GM18873 (cell line): ENCODE data around the gene HCAR2.
"Not testable (repeated sequence)": the region's sequence is repeated elsewhere in the genome, so short reads cannot be mapped to it uniquely, and the experiment has no call there.

Experiments used
- ATAC-seq: cut with Tn5 transposase; IDR thresholded peaks from one replicate; pipeline ENCODE4 v1.9.1; 2021; ENCODE audit warnings: mild to moderate bottlenecking, moderate library complexity, moderate number of reproducible peaks; ENCODE audit not compliant: unreplicated experiment, low FRiP score

The HCAR2 gene

DNA sequence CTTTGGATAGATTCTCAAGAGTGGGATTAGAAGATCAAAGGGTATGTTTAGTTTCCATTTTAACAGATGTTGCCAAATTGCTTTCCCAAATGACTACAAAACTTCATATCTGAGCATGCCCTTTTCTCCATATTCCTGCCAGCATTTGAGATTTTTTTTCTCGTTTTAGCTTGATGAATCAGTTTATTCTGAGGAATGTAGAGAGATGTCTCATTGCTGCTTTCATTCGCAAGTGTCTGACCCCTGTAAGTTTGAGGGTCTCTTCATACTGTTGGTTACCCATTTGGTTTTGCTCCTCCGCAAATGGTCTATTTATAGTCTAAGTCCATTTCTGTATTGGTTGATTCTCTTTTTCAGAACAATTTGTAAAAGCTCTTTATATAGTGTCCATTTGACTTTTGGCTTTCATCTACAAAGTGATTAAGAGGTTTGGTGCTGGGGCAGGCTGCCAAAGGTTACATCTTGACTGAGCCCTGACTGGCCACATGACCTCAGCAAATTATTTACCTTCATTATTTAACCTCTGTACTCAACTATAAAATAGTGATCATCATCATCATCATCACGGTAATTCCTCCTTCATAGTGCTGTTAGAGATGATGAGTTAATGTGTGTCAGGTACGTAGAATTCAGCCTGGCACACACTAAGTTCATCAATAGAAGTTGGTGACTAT, 33.6 kb downstream of the HCAR2 start:
- ATAC-seq, result no peak

DNA sequence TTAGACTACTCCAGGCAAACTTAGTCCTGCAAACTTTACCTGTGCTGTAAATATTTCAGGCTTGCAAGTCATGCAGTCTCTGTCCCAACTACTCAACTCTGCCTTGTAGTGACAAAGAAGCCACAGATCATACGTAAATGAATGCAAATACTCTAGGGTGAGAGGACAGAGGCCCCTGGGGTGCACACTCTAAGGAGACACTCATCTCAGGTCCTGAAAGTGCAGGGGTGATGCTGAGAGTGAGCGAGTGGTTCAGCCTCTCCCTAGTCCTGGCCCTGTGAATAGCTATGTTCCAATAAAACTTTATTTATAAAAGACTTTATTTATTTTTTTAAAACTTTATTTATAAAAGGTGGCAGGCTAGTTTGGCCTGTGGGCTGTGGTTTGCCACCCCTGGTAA, 34.9 kb downstream of the HCAR2 start:
- no peak for ATAC-seq

DNA sequence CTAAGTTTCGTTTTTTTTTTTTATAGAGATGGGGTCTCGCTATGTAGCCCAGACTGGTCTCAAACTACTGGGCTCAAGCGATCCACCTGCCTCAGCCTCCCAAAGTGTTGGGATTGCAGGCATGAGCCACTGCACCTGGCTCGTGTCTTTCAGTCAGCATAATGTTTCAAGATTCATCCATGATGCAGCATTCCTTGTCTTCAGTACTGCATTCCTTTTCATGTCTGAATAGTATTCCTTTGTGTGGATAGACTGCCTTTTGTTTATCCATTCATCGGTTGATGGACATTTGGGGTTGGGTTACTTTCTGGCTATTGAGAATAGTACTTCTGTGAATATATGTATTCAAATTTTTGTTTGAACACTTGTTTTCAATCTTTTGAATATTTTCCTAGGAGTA, 37.4 kb downstream of the HCAR2 start:
- ATAC-seq, result no peak

DNA sequence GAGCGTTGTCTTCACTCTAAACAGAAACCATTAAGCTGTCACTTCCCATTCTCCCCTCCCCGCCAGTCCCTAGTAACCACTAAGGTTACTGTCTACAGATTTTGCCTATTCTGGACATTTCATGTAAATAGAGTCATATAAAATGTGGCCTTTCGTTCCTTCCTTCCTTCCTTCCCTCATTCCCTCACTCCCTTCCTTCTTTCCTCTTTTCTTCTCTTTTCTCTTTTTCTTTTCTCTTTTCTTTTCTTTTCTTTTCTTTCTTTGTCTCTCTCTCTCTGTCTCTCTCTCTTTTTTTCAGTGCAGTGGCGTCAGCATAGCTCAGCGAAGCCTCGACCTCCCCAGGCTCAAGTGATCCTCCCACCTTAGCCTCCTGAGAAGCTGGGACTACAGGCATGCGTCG, 37.8 kb downstream of the HCAR2 start:
- ATAC-seq, result no peak

DNA sequence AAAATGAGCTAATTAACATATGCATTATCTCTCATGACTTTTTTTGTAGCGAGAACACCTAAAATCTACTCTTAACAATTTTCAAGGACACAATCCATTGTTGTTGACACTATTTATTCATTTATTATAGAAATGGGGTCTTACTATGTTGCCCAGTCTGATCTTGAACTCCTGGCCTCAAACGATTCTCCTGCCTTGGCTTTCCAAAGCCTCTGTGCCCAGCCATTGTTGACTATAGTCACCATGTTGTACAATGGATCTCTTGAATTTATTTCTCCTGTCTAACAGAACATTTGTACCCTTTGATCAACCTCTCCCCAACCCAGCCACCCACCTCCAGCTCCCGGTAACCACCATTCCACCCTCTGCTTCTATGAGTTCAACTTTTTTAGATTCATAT, 41.2 kb downstream of the HCAR2 start:
- no peak for ATAC-seq

DNA sequence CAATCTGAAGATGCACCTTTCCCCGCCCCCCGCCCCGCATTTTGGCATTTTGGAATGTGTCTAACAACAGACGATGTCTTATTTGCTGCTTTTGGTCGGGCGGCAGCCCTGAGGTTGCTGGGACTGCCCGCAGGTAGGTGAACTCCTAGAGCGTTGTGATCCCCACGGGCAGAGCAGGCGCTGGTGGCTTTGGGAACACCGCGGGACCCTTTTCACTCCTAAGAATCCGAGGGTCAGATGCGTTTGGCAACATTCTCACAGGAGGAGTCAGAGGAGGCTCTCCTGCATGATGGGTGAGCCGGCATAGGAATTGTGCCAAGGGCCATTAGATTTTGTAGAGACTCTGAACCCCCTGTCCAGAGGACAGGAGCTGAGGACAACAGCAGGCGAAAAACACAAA, 41.9 kb downstream of the HCAR2 start:
- no peak for ATAC-seq

DNA sequence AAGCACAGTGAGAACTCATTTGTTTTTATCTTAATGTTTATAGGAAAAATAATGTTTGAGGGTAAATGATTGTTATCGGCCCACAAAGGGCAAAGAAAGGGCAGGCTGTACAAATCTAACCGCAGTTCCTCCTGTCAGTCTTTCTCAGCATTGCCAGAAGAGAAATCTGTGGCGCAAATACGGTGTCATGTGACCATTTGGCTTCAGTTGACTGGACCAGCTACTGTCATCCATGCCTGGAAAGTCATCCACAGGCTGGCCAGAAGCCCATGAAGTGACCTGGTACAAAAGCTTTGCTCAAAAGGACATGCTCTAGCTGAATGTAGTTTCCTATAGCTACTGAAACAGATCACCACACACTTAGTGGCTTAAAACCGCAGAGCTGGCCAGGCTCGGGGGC, 43.6 kb downstream of the HCAR2 start:
- ATAC-seq, result no peak

DNA sequence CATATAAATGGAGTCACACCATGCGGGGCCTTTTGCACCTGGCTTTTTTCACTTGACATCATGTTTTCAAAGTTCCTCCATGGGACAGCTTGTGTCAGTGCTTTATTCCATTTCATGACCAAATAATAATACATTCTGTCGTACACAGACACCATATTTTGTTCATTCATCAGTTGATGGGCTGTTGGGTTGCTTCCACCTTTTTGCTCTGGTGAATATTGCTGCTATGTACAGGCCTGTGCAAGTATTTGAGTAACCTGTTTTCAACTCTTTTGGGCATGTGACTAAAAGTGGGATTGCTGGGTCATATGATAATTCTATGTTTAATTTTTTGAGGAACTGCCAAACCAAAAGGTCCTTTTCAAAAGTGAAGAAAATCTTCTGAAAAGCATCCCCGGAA, 46.9 kb downstream of the HCAR2 start:
- ATAC-seq, result no peak

DNA sequence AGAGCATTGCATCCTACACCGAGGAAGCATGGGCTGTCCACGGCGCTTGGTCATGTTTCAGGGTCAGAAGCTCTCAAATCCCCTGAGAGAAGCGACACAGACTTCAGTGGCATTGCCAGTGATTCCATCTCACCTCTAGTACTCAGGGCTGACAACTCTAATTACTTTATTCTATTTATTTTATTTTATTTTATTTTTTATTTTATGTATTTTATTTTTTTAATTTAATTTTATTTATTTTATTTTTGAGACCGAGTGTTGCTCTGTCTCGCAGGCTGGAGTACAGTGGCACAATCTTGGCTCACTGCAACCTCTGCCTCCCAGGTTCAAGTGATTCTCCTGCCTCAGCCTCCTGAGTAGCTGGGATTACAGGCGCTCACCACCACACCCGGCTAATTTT, 49.9 kb downstream of the HCAR2 start:
- not testable (repeated sequence) for ATAC-seq

DNA sequence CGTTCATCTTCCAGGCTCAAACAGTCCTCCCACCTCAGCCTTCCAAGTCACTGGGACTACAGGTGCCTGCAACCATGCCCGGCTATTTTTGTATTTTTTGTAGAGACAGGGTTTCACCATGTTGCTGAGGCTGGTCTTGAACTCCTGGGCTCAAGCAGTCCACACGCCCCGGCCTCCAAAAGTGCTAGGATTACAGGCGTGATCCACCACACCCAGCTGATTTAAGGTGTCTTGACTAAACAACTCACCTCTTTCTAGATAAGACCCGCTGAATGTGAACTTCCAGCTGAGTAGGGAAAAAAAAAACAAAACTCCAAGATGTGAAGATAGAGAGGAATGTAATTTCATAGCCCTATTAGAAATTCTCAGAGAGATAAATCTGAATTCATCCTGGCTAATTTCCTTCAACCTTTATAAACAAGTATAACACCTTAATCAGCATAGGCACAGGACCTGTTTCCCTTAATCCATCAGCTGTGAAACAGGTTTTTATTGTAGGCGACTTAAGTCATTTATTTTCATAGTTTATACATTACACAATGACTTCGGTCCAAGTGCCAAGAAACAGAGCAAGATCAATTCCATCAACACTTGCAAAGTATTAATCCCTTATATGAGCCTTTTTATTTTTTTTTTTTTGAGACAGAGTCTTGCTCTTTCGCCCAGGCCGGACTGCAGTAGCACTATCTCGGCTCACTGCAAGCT, 51.5 kb downstream of the HCAR2 start:
- ATAC-seq, result no peak
